ENCODE measurements around the gene GATA2.

The GATA2 gene

GRCh38 chr3:128523591-128523990 lies 30.6 kb upstream of the GATA2 start:
- Histone ChIP-seq H3K36me3 (ENCODE audit: low read length) (no peaks in the 10 kb centered on the region), H3K79me2 (ENCODE audit: insufficient read depth, low read length) (no peaks in the 10 kb centered on the region), H3K9me2 (replicated peaks; ENCODE audit: insufficient read depth, low read length) (no peaks in the 10 kb centered on the region), H3K9me3 (ENCODE audit: insufficient read depth, low read length) (no peaks in the 10 kb centered on the region), H3K4me3 (ENCODE audit: insufficient read depth, low read length, poor library complexity, severe bottlenecking) (no peak overlapping the region), H4K20me1 (ENCODE audit: low read depth, low read length) (no peaks in the 10 kb centered on the region), H3F3A (ENCODE audit: insufficient read depth) (no peaks in the 10 kb centered on the region), H3K9ac (ENCODE audit: low read length) (no peak overlapping the region), H3K27ac (ENCODE audit: low read depth, low read length) (no peak overlapping the region), H3K4me2 (ENCODE audit: low read depth, low read length, poor library complexity, severe bottlenecking) (no peak overlapping the region), H3K27me3 (ENCODE audit: low read length) (no peaks in the 10 kb centered on the region), H2AFZ (ENCODE audit: low read depth, low read length, severe bottlenecking) (no peak overlapping the region)
- no peak for TF ChIP-seq EZH2phosphoT487 (conservative IDR thresholded peaks at IDR 0.05; ENCODE audit: low read length)
- TF ChIP-seq CTCF (IDR thresholded peaks at IDR 0.05; ENCODE audit: insufficient read depth, low read length, poor library complexity, severe bottlenecking): no peak

GRCh38 chr3:128521715-128522114 lies 28.7 kb upstream of the GATA2 start:
- no peak for TF ChIP-seq CTCF (IDR thresholded peaks at IDR 0.05; ENCODE audit: insufficient read depth, low read length, poor library complexity, severe bottlenecking)
- no peak for TF ChIP-seq EZH2phosphoT487 (conservative IDR thresholded peaks at IDR 0.05; ENCODE audit: low read length)
- no peak overlapping the region for H2AFZ ChIP-seq (ENCODE audit: low read depth, low read length, severe bottlenecking)
- no peaks in the 10 kb centered on the region for H3F3A ChIP-seq (ENCODE audit: insufficient read depth)
- H4K20me1 ChIP-seq (ENCODE audit: low read depth, low read length): no peaks in the 10 kb centered on the region
- H3K4me2 ChIP-seq (ENCODE audit: low read depth, low read length, poor library complexity, severe bottlenecking): no peak overlapping the region
- H3K9me2 ChIP-seq (replicated peaks; ENCODE audit: insufficient read depth, low read length): no peaks in the 10 kb centered on the region
- no peak overlapping the region for H3K4me3 ChIP-seq (ENCODE audit: insufficient read depth, low read length, poor library complexity, severe bottlenecking)
- H3K36me3 ChIP-seq (ENCODE audit: low read length): no peaks in the 10 kb centered on the region
- no peaks in the 10 kb centered on the region for H3K27me3 ChIP-seq (ENCODE audit: low read length)
- H3K9ac ChIP-seq (ENCODE audit: low read length): no peak overlapping the region
- no peaks in the 10 kb centered on the region for H3K79me2 ChIP-seq (ENCODE audit: insufficient read depth, low read length)
- H3K27ac ChIP-seq (ENCODE audit: low read depth, low read length): no peak overlapping the region
- no peaks in the 10 kb centered on the region for H3K9me3 ChIP-seq (ENCODE audit: insufficient read depth, low read length)

GRCh38 chr3:128518587-128519490 lies 25.8 kb upstream of the GATA2 start:
- 0 out of 2 replicates have a peak, but pooled peaks cover 6% of the 10 kb centered on the region for H3K9me3 ChIP-seq (ENCODE audit: insufficient read depth, low read length)
- H2AFZ ChIP-seq (ENCODE audit: low read depth, low read length, severe bottlenecking): no peak overlapping the region
- H3K27me3 ChIP-seq (ENCODE audit: low read length): no peaks in the 10 kb centered on the region
- no peaks in the 10 kb centered on the region for H3K36me3 ChIP-seq (ENCODE audit: low read length)
- H3K4me2 ChIP-seq (ENCODE audit: low read depth, low read length, poor library complexity, severe bottlenecking): no peak overlapping the region
- H4K20me1 ChIP-seq (ENCODE audit: low read depth, low read length): no peaks in the 10 kb centered on the region
- no peaks in the 10 kb centered on the region for H3K79me2 ChIP-seq (ENCODE audit: insufficient read depth, low read length)
- no peak overlapping the region for H3K27ac ChIP-seq (ENCODE audit: low read depth, low read length)
- H3K9ac ChIP-seq (ENCODE audit: low read length): no peak overlapping the region
- TF ChIP-seq CTCF (IDR thresholded peaks at IDR 0.05; ENCODE audit: insufficient read depth, low read length, poor library complexity, severe bottlenecking): no peak
- no peak for TF ChIP-seq EZH2phosphoT487 (conservative IDR thresholded peaks at IDR 0.05; ENCODE audit: low read length)
- no peak overlapping the region for H3K4me3 ChIP-seq (ENCODE audit: insufficient read depth, low read length, poor library complexity, severe bottlenecking)
- H3F3A ChIP-seq (ENCODE audit: insufficient read depth): no peaks in the 10 kb centered on the region
- H3K9me2 ChIP-seq (replicated peaks; ENCODE audit: insufficient read depth, low read length): no peaks in the 10 kb centered on the region

All from SU-DHL-6 (cell line).